GM08714 (cell line): Measurements from ENCODE around the gene VAMP3.
A peak's percentile ranks its signal among the peaks of the same experiment; 100 is the strongest.
"Not testable (repeated sequence)": the region's sequence is repeated elsewhere in the genome, so short reads cannot be mapped to it uniquely, and the experiment has no call there.

Source experiments
- H3K4me3 ChIP-seq: fragments of 200-500 bp; sonication (Bioruptor generic); 2 replicates; pipeline ENCODE4 v1.5.1; 2014; ENCODE audit warnings: mild to moderate bottlenecking, low read length, inconsistent platforms
- ZNF274 ChIP-seq: IDR thresholded peaks from 2 replicates; pipeline ENCODE4 v1.6.1; 2012; ENCODE audit warnings: mild to moderate bottlenecking, low read depth, low read length

Gene VAMP3

GRCh38 chr1:7783178-7783711 lies 12.1 kb downstream of the VAMP3 start:
- no peak for TF ChIP-seq ZNF274
- H3K4me3 ChIP-seq, result peak overlapping the region; percentile 54; the same call in 1 of the 2 replicates

DNA sequence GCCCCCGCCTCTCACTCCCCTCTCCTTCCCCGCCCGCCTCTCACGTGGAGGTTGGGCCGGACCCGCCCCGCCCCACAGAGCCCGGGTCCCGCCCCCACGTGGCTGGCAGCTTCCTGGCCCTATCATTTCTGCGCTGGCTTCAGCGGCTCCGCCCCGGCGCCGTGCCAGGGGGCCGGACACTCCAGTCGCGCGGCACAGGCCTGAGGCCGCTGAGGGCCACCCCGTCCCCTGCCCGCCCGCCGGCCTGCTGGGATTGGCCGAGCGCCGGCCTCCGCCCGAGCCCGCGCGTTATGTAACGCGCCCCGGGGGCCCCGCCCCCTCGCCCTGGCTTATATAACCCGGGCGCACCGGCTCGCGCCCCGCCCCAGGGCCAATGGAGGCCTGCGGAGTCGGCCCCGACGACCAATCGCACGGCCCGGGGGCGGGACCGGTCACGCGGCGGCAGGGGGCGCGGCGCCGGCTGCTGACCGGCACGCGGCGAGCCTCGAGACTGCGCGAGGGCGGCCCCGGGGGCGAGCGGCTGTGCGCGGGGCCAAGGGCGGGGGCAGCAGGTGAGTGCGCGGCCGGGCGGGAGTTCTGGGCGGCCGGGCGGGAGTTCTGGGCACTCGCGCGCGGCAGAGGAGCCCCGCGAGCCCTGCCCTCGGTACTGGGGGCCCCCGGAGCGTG lies 12.9 kb downstream of the VAMP3 start, which contains the start of gene PER3:
Gene PER3, plus strand, starts transcription at position 466 of the 666 bp plus-strand sequence. CDS start 587 bp downstream, outside the sequence.
- TF ChIP-seq ZNF274, result no peak

DNA sequence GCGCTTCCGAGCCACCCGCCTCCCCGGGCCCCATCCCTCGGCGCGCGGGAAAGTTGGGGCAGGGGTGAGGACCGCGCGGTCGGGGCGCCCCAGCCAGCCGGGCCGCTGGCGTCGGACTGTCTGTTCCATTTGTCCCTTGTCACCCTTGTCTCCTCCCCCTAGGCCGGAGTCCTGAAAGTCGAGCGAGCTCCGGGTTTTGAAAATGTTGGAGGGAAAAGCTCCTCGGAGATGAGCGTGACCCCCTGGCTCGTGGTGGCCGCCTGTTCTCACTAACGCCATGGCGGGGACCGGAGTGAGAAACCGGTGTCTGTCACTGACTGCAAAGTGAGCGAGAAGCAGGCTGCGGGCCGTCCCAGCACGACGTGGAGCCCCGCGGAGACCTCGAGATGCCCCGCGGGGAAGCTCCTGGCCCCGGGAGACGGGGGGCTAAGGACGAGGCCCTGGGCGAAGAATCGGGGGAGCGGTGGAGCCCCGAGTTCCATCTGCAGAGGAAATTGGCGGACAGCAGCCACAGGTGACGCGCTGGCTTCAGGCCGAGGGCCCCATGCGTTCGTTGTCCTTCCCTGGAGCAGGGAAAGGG lies 13.5 kb downstream of the VAMP3 start:
- TF ChIP-seq ZNF274, result no peak
- no peak overlapping the region; the same call in 1 of the 2 replicates for H3K4me3 ChIP-seq

More for the DNA sequence above, 12.9 kb downstream of the VAMP3 start, which contains the start of gene PER3:
- H3K4me3 ChIP-seq, result peak within 1 kb of the TSS; percentile 68; the same call in 1 of the 2 replicates

- H3K4me3 ChIP-seq, result no peak overlapping the region
- no peak for TF ChIP-seq ZNF274
These were observed 14.0 kb downstream of the VAMP3 start for GRCh38 chr1:7785108-7785507.

DNA sequence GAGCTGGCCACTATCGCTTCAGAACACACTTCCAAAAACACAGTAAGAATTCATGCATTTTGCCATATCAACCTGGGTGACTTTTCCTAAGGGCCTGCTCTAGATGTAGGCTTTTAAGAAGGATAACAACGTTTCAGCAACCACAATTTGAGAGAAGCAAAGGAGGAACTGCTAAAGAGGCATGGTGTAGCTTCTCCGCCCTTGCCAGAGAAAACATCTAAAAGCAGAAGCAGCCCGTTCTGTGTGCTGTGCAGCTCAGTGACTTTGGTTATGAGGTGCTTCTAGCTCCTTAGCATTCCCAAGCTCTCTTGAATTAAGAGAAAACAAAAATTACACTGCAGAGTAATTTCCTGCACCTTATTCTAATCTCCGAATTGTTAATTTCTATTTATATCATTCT lies 15.7 kb downstream of the VAMP3 start:
- TF ChIP-seq ZNF274, result no peak

GRCh38 chr1:7789828-7790227 lies 18.7 kb downstream of the VAMP3 start:
- H3K4me3 ChIP-seq, result no peak overlapping the region
- TF ChIP-seq ZNF274, result no peak

More for the DNA sequence above, 15.7 kb downstream of the VAMP3 start:
- no peak overlapping the region for H3K4me3 ChIP-seq

- not testable (repeated sequence) for H3K4me3 ChIP-seq
These were observed 19.9 kb downstream of the VAMP3 start for GRCh38 chr1:7791027-7791426.

- no peak for TF ChIP-seq ZNF274
- no peak overlapping the region for H3K4me3 ChIP-seq
These were observed 24.3 kb downstream of the VAMP3 start for GRCh38 chr1:7795406-7795805.

GRCh38 chr1:7805460-7805859 lies 34.4 kb downstream of the VAMP3 start:
- no peak for TF ChIP-seq ZNF274

DNA sequence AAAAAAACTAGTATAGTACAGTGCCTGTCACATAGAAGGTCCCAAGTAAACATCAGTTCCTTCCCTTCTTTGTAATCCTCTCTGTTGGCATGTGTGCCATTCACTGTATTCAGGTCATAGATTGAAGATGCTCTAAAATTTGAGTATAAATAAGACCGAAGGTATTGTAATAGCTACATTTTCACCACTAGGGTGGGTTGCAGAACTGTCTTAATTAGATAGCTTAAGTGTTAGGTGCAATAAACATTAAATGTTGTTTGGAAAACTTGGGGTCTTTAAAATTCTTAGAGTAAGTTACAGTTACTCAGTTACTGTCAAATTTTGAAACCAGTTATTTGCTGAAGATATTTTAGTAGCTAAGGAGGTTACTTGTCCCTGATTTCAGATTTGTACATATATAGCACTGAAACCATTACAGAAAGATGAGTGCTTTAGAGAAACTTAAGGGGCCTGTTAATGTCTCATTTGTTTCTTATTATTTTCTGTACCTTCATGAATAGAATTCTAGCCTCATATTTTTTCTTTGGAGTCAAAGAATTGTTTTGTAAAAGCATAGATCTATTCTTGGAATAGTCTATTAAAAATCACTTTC lies 37.3 kb downstream of the VAMP3 start:
- no peak overlapping the region for H3K4me3 ChIP-seq
- TF ChIP-seq ZNF274, result no peak

More at GRCh38 chr1:7805460-7805859, 34.4 kb downstream of the VAMP3 start:
- no peak overlapping the region for H3K4me3 ChIP-seq

GRCh38 chr1:7809742-7810141 lies 38.6 kb downstream of the VAMP3 start:
- TF ChIP-seq ZNF274, result no peak
- no peak overlapping the region for H3K4me3 ChIP-seq

- no peak overlapping the region for H3K4me3 ChIP-seq
- TF ChIP-seq ZNF274, result no peak
These were observed 39.3 kb downstream of the VAMP3 start for GRCh38 chr1:7810395-7810794.

- H3K4me3 ChIP-seq, result no peak overlapping the region
- no peak for TF ChIP-seq ZNF274
These were observed 40.4 kb downstream of the VAMP3 start for GRCh38 chr1:7811476-7811875.

DNA sequence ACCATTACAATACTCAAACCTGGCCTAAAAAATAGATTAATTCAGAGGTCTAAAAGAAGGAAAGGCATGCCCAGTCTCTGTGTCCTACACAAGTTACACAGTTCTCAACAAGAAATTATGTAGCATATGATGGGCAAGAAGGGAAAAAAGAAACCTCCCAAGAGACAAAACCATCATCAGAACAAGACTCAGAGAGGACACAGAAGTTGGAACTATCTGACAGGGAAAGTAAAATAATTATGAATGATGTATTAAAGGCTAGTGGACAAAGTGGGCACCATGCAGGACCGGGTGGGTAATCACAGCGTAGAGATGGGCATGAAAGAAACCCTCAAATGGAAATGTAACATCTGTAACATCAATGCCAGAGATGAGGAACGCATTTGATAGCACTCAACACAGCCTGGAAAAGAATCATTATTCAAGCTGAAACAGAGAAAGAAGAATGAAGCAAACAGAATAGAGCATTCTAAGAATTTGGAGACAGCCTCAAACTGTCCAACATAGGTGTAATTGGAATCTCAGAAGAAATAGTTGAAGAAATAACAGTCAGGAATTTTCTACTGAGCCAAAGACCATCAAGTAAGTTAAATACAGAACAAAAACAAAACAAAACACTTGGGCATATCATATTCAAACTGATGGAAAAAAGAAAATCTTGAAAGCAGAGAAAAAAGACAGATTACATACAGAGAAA lies 42.7 kb downstream of the VAMP3 start:
- TF ChIP-seq ZNF274, result no peak
- no peak overlapping the region for H3K4me3 ChIP-seq
